ENCODE measurements around the gene ARHGEF7. TPM values are rescaled to one million over a fixed set of nuclear protein-coding genes. Genes with fewer than 3 reads are reported as not detected.
A peak's percentile ranks its signal among the peaks of the same experiment; 100 is the strongest.

Gene ARHGEF7
- total RNA-seq, 4 donors from 2014 or later = 64.2 to 127 (median 88.2) TPM

DNA sequence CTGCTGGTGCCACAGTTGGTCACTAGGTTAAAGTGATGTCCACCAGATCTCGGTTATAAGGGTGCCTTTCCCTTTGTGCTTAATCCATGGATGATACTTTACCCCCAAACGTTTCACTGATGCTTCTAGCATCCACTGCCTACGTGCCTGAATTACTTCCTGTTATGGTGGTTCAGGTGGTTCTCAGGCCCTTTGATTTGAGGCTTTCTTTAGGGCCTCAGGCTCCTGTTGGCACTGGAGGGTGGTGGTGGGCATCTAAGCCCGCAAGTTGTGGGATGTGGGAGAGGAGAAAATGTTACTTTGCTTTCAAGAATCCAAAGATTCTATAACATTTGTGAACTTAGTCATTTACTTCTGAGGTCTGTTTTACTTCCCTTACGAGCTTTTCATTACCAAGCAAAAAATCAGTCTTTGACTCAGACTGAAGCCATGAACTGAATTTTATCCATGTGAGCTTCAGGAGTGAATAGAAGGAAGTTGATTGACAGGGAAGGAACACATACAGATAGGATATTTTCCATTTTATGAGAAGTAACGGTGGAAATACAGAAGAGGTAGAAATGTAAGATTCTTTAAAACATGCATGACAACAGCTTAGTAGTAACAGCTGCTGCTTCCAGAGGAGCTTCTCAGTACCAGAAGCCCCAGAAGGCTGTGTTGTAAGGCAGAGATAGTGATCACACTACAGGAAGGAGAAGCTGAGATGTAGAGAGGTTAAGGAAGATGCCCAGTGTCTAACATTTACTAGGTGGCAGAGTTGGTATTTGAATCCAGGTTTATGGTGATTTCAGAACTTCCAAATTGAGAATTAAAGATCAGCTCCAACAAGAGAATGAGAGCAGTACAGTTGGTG is 65.0 kb downstream of the ARHGEF7 start:
- Histone ChIP-seq H3K27me3 (no peaks in the 10 kb centered on the region), H3K27ac (no peak overlapping the region), H3K4me3 (replicated peaks in 1 of 3) (no peak overlapping the region), H3K9me3 (no peaks in the 10 kb centered on the region), H3K36me3 (no peaks in the 10 kb centered on the region), H3K4me1 (peaks cover 30 to 35% of the 10 kb centered on the region in 2 donors)
- WGBS, 2 donors = 85 to 89% methylated on average over 6 of the region's 6 CpGs
- no peak for DNase-seq
- TF ChIP-seq POLR2A (IDR thresholded peaks at IDR 0.05) = no peak
- TF ChIP-seq, protein P1, sequence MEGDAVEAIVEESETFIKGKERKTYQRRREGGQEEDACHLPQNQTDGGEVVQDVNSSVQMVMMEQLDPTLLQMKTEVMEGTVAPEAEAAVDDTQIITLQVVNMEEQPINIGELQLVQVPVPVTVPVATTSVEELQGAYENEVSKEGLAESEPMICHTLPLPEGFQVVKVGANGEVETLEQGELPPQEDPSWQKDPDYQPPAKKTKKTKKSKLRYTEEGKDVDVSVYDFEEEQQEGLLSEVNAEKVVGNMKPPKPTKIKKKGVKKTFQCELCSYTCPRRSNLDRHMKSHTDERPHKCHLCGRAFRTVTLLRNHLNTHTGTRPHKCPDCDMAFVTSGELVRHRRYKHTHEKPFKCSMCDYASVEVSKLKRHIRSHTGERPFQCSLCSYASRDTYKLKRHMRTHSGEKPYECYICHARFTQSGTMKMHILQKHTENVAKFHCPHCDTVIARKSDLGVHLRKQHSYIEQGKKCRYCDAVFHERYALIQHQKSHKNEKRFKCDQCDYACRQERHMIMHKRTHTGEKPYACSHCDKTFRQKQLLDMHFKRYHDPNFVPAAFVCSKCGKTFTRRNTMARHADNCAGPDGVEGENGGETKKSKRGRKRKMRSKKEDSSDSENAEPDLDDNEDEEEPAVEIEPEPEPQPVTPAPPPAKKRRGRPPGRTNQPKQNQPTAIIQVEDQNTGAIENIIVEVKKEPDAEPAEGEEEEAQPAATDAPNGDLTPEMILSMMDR (IDR thresholded peaks at IDR 0.05) = no peak
- intact Hi-C loops (cut with DNase I) = no loop called here

DNA sequence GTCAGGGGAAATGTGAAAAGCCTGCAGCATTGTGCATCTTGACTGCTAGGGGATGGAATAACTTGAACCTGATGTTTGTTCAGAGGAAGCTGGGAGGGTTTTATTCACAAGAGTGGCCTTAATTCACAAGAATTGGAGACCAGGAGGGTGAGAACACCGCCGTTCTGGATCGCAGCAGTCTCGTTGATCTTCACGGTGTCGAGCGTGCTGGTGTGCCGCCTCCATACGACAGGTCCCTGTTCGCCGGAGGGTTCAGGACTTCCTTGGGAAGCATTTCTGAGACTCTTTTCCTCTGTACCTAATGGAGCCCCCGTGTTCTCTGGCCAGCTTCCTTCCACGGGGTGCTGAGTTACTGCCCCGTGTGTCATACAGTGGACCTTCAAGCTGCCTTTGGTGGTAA is 66.9 kb downstream of the ARHGEF7 start:
- H3K36me3 ChIP-seq = no peaks in the 10 kb centered on the region
- H3K4me3 ChIP-seq (replicated peaks in 1 of 3) = no peak overlapping the region
- TF ChIP-seq POLR2A (IDR thresholded peaks at IDR 0.05) = no peak
- TF ChIP-seq, protein P1 (IDR thresholded peaks at IDR 0.05) = no peak
- intact Hi-C loops (cut with DNase I) = no loop called here
- no peak for DNase-seq
- H3K4me1 ChIP-seq = peaks cover 41 to 48% of the 10 kb centered on the region in 2 donors
- no peak overlapping the region for H3K27ac ChIP-seq
- no peaks in the 10 kb centered on the region for H3K27me3 ChIP-seq
- no peaks in the 10 kb centered on the region for H3K9me3 ChIP-seq
- WGBS, 2 donors = 89 to 94% methylated on average over 14 of the region's 14 CpGs

DNA sequence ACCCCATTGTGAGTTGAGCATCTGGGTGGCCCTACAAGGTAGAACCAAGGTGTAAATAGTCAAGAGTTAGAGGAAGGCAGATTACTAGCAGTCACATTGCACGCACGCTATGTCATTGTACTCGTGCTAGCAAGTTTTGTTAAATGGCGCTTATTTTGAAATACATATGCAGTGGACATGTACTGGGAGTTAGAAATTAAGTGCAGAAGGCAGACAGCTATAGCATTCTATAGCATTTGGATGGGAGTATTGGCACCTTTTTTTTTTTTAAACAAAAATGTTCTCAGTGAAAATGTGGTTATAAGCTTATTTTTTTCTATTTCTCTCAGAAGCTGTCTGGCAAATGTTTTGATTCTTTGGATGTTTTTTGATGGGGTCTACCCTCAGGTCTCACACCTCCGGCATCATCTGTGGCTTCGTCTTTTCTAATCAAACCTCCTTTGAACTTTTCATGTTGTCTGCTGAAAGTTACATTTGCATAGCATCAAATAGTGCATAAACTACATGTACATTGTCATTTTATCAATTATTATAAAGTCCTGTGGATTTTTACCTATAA is 68.1 kb downstream of the ARHGEF7 start:
- no peaks in the 10 kb centered on the region for H3K9me3 ChIP-seq
- H3K4me3 ChIP-seq (replicated peaks in 1 of 3) = no peak overlapping the region
- H3K27me3 ChIP-seq = no peaks in the 10 kb centered on the region
- peaks cover 41 to 48% of the 10 kb centered on the region in 2 donors for H3K4me1 ChIP-seq
- no peaks in the 10 kb centered on the region for H3K36me3 ChIP-seq
- intact Hi-C loops (cut with DNase I) = no loop called here
- H3K27ac ChIP-seq = no peak overlapping the region
- 94 to 97% methylated on average over 6 of the region's 6 CpGs for WGBS, 2 donors
- TF ChIP-seq, protein P1 (IDR thresholded peaks at IDR 0.05) = no peak
- no peak for TF ChIP-seq POLR2A (IDR thresholded peaks at IDR 0.05)
- no peak for DNase-seq

DNA sequence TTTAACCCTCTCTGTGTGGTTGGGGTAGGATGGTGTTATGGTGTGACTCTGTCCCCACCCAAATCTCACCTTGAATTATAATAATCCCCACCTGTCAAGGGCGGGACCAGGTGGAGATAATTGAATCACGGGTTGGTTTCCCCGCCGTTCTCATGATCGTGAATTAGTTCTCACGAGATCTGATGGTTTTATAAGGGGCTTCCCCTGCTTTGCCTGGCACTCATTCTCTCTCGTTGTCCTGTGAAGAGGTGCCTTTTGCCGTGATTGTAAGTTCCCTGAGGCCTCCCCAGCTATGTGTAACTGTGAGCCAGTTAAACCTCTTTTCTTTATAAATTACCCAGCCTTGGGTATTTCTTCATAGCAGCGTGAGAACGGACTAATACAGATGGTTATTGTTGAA is 68.8 kb downstream of the ARHGEF7 start:
- H3K4me3 ChIP-seq (replicated peaks in 1 of 3) = no peak overlapping the region
- peaks cover 40 to 49% of the 10 kb centered on the region in 2 donors for H3K4me1 ChIP-seq
- peak overlapping the region in 1 of 3 donors; percentile 2 for H3K27ac ChIP-seq
- DNase-seq = no peak
- no peaks in the 10 kb centered on the region for H3K27me3 ChIP-seq
- no peaks in the 10 kb centered on the region for H3K36me3 ChIP-seq
- intact Hi-C loops (cut with DNase I) = no loop called here
- H3K9me3 ChIP-seq = no peaks in the 10 kb centered on the region
- TF ChIP-seq, protein P1 (IDR thresholded peaks at IDR 0.05) = no peak
- no peak for TF ChIP-seq POLR2A (IDR thresholded peaks at IDR 0.05)
- 73 to 76% methylated on average over 10 of the region's 10 CpGs for WGBS, 2 donors

All from thyroid gland (tissue), 4 donors.